Stimulated activated CD4-positive, alpha-beta T cell treated with anti-CD3 and anti-CD28 coated beads, Interleukin-15, amount 100 ng/mL, for 1 hour (primary cell): ENCODE results near the gene PARP8.
A peak's percentile ranks its signal among the peaks of the same experiment; 100 is the strongest.
"Not testable (repeated sequence)": the region's sequence is repeated elsewhere in the genome, so short reads cannot be mapped to it uniquely, and the experiment has no call there.

ENCODE experiments used
- DNase-seq, 2 donors: peaks; one replicate each; pipeline ENCODE4 v3.0.0-alpha.2; 2020; ENCODE audit warnings: low read depth in 1 of 2, low spot score in 1 of 2

Gene PARP8

DNA sequence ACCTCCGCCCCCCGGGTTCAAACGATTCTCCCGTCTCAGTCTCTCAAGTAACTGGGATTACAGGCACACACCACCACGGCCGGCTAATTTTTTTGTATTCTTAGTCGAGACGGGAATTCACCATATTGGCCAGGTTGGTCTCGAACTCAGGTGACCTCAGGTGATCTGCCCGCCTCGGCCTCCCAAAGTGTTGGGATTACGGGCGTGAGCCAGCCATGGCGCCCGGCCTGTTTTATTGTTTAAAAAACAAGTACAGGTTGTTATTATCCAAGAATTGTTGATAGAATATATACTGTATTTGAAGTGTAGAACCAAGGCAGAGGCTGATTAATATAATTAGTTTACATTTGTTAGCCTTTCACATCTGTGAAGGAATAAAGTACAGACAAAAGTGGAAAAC is 8.9 kb downstream of the PARP8 start:
- DNase-seq = no peak

DNA sequence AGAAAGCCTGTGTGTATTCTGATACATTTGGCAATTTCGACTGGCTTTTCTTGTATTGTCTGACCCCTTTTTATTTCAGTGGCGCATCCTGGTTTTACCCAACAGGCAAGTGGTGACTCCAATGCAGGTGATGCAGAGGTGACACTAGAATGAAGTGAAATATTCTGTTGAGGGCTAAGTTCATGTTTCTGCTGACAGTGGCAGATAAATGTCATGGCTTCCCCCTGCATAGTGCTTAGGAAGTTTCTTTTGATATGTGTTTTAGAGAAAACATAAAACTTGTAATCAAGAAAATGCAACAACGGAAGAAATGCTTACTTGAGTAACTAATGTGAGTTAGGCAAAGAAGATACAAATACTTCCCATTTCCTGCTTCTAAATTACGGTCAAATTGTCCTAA is 13.1 kb downstream of the PARP8 start:
- not testable (repeated sequence) for DNase-seq

DNA sequence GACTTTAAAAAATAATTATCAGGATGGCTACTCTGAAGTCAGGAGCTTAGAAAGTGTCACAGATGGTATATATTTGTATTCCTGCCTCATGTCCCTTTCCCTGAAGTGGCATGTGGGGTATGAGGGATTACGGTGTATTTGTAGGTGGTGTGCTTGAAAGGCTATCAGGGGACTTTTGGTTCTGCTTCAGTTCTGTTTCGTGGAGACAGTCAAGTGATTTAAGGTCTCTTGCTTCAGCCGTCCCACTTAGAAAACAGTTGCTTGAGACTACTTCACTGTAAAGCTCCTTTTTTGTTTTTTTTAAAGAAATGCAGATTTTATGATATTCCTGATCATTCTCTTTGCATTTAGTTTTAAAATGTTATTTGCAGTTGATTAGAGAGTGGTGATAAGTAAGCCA is 18.3 kb downstream of the PARP8 start:
- DNase-seq = no peak

DNA sequence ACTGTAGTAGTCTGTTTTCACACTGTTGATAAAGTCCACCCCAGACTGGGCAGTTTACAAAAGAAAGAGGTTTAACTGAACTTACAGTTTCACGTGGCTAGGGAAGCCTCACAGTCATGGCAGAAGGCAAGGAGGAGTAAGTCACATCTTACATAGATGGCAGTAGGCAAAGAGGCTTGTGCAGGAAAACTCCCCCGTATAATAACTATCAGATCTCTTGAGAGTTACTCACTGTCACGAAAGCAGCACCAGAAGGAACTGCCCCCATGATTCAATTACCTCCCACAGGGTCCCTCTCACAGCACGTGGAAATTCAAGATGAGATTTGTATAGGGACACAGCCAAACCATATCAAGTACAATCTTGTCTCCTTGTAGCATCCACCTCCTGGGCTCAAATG is 21.1 kb downstream of the PARP8 start:
- no peak for DNase-seq

DNA sequence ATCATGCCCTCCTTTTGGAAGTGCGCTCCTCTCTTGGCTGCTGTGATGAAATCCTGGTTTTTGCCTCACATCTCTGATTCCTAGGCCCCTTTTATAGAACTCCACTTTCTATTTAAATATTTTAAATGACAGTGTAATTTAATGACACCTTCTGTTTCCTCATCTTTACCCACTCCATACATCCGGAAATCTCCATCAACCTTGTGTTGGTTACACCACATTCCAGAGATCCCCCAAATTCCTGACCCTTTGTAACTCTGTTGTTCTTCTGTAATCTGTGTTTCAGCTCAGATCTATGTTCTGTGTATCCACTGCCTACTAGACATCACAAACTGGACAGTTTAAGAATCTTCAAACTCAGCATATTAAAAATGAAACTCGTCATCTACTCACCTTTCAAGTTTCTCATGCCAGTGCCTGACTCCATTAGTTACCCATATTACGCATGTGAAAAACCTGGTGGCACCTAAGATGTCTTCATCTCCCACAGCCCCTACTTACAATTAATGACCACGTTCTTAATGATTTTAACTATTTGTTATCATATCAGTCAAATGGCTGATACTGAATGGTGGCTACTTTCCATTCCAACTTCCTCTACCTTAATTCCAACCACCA is 25.1 kb downstream of the PARP8 start:
- DNase-seq = no peak

DNA sequence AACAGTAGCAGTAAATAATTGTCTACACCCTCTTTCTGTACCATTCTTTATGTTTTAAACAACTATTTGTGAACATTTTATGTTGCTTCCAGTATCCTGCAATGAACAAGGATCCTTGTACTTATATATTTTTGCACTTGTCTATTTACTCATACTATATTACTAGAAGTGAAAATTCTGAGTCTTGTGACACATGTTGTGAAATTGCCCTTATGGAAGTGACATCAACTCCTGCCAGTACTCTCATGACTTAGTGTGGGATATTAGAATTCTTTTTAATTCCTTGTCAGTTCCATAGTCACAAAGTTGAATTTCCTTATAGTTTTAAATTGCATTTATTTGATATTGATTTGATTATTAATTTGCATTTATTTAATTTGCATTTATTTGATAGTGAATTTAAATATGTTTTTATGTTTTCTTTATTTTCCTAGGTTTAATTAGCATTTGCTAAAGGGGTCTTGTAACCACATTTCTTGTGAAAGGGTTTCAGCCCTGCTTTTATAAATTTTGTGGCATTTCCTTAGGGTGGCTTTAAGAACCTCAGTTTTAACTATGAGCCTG is 27.7 kb downstream of the PARP8 start:
- no peak for DNase-seq

DNA sequence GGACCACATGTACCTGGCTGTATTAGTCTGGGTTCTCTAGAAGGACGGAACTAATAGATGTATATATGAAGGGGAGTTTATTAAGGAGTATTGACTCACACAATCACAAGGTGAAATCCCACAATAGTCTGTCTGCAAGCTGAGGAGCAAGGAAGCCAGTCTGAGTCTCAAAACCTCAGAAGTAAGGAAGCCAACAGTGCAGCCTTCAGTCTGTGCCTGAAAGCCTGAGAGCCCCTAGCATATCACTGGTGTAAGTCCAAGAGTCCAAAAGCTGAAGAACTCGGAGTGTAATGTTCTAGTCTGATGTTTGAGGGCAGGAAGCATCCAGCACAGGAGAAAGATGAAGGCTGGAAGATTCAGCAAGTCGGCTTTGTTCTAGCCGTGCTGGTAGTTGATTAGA is 28.2 kb downstream of the PARP8 start:
- DNase-seq = not testable (repeated sequence)

DNA sequence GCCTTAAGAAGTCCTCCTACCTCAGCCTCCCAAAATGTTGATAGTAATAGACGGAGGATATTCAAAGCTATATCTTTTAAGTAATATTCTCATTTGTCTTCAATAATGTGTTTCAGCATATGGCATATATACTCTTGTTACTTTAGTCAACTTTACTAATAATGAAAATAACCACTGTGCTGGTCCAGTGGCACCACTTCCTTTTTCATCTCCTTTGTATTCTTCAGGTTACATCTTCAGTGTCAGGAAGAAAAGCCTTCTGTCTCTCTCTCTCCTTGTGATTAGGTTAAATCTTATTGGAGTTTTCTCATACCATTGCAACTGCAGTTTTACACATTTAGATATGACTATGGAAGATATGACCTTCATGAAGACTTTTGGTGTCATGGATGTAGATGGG is 31.3 kb downstream of the PARP8 start:
- no peak for DNase-seq

DNA sequence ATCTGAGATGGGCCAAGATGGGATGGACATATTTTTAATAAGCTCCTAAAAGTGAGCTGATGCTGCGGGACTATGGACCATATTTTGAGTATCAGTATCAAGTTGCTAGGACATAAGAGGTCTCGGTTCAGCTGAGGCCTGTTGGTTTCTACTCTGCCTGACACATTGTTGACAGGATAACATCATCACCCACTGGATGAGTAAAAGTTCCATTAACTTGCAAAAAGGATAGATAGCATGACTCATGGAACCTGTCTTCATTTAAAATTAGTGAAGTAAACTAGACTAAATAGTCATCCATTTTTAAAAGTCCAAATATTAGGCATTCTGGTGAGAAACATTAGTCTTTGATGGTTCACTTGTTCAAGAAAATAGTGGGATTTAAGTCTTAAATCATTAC is 33.3 kb downstream of the PARP8 start:
- DNase-seq = no peak

DNA sequence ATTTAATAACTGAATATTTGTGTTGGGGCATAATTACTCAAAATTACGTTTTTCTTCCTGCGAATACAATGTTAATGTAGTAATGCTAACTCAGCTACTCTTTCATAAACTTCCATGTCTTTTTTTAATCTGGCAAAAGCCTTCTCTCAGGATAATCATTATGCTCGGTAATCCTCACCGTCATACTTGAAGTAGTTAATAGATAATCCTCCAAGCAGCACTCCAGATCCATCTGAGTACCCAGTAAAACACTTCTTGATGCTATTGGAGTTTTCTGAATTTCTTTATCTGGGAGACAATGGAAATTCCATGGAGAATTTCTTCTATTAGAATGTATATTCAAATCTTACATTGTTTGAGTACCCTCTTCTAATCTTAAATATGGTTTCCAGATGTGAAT is 34.3 kb downstream of the PARP8 start:
- no peak for DNase-seq

DNA sequence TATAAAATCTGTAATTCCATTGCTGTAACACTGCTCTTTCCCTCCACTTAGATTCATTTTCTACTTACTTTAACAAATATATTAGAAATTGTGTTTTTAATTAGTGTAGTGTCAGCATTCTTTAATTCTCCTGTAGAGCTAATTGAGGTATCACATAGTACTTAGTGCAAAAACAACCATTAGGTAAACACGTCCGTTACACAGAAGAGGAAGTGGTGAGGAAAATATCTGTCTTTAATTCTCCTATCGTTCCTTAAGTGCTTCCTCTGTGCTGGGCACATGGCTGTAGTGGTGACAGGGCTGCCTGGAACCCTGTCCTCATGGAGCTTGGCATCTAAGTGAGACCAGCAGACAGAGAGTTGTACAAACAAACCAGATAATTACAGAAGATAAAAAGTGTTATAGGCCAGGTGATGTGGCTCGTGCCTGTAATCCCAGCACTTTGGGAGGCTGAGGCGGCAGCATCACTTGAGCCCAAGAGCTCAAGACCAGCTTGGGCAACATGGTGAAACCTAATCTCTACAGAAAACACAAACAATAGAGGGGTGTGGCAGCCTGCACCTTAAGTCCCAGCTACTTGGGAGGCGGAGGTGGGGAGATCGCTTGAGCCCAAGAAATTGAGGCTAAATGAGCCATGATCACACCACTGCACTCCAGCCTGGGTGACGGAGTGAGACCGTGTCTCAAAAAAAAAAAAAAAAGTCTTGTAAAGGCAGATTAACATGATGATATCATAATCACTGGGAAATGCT is 36.4 kb downstream of the PARP8 start:
- DNase-seq = no peak

DNA sequence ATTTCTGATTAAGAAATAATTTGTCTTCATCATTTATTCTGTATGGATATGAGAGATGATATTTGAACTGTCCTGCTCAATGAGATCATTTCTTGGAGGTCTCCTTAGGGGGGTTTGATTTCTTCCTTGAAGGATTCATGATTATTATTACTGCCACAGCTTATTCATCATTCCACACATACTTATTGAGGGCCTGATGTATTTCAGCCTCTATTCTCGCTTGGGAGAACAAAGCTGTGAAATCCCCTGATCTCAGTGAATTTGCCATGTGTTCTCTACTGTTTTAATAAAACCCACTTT is 36.9 kb downstream of the PARP8 start:
- no peak for DNase-seq

DNA sequence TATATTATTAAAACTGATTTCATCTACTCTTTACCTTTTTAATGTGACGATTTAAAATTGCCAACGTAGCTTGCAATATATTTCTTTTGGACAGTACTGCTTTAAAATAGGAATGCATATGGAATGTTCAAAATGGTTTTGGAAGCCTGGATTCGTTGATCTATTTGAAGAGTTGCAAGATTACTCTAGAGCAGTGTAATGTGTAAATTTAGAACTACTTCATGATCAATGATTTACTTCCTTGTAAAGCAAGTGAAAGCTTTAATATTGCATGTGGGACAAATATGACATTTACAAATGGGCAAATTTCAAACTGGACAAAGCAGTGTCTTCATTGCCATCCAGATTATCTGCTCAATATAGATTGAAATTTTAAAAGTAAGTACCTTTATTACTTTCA is 38.3 kb downstream of the PARP8 start:
- no peak for DNase-seq

DNA sequence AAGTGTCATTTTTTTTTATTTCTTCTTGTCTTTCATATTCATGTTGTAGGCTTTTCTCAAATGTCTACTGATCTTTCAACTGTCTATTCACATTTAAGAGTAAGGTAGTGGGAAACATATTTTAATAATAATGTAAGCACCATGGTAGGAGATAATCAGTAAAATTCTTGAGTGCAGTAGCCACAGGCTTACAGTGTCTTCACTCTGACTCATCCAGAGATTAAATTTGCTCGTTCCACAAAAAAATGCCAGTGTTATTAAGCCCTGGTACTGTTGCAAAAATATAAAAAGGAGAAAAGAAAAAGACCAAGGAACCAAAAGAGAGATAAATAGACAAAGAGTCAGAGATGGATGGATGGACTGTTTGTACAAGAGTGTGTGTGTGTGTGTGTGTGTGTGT is 43.0 kb downstream of the PARP8 start:
- no peak for DNase-seq

DNA sequence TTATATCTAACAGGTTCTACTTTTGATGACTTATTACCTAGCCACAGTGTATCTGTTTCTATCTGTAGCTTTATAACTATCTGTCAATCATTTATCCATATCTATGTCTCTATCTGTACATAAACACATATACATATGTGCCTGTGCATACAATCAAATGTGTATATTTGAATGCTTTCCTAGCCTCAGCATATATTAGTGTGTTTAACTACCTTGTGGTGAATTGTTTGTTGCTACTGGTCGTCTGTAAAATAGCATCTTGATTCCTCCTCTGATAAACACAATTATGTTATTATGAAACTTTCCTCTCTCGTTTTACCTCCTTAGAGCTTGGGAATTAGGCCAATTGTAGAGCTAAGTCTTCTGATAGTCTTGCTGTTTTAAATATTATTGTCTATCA is 44.4 kb downstream of the PARP8 start:
- DNase-seq = no peak

DNA sequence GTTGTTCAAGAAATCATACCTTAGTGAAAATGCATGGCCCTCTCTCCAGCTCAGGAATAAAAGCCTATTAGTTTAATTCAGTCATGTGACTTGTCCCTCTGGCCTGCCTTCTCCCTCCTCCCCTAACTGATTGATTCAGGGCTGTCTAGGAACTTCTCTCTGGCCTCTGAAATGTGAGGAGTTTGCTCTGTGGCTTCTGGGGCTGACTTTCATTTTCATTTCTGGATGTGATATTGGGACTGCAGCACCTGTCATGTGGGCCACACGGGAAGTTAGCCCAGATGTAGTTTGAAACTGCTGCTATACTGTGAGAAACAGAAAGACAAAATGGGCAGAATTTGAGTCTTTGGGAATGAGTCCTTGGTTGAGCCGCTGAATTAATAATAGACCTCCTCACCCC is 44.8 kb downstream of the PARP8 start:
- peak; percentile 6 to 21 for DNase-seq

DNA sequence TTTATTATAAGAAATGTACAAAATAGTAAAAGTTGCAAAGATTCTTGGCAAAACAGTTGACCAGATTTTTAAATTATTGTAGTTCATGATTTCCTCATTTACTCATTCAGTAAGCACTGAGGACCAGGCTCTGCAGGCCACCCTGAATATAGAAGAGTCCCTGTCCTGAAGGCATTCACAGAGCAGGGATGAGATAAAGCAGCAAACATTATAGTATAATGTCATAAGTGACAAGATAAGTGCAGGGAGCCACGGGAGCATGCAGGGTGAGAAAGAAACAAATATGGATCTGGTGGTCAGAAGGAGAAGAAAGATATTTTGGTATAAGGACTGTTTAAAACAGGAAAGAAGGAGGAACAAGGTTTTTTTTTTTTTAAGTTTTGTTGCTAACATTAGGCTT is 46.0 kb downstream of the PARP8 start:
- DNase-seq = no peak

DNA sequence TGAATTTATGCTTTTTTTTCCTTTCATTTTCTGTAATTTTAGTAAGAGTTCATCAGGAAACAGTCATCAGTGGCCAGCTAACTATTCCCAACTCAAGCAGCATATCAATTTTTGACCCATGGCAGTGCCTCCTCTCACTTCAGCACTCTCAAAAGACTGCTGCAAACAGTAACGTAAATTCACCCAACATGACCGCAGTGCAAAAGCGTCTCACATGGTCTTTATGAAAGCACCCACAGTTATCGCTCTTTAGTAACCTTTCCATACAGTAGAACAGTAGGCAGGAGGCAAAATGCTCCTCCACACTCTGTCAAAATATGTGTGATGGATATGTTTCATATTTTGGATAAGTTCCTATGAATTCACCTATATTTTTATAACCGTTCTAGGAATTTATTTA is 48.6 kb downstream of the PARP8 start:
- DNase-seq = no peak

DNA sequence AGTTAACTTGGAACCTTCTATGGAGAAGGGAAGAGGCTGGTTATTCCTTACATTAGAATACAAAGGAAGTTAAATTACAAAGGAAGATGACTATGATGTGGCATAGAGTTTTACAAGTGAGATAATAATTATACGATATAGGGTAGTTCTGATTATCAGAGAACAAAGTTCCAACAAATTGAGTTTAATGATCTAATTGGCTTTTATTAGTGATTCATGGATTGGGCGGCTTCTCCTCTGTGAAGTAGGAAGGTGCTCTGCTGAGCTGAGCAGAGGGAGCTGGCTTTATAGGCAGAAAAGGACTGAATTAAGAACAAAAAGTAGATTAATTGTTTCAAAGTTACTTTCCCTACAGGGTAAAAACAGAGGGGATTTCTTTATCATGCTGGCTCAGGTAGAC is 49.7 kb downstream of the PARP8 start:
- no peak for DNase-seq

DNA sequence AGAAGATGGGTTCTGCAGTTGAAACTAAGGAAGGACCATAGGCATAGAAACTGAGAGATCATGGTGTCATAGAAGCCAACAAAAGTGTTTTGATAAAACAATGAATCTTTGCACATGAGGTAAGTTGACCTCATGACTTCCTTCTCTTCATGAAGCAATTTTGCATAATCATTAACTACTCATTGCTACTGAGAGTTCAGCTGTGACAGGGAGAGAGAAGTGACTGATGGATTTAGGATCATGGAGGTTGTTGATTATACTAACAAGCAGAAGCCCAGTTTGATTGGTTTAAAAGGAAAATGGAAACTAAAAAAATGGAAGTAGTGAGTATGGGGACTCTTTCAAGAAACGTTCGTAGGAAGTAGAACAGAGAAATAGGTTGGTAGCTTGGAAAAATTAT is 51.2 kb downstream of the PARP8 start:
- no peak for DNase-seq

DNA sequence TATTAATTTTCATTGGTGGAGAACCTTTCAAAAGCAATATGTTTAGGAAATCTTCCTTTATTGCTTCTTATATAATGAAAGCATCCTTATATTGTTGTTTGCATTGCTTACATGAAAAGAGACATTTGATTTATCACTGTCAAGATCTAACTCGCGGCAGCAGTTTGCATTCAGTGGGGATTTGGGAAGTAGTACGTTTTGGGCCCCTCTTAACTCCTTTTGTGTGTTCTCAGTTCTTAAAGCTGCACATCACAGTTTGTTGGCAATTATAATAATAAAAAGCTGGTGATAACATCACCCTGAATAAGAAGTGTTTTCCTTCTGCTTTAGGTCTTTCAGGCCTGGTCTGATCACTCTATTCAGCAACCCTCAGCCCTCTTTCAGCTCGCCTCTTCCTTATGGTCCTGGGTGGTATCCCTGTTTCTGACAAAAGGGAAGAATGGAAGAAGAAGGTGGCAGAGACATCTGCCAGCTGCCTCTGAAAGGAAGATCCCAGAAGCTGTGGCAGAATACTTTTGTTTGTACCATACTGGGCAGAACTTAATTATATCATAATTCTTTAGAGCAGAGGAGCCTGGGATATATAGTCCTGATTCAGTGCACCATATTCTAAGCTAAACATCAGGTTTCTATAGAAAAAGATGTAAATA is 53.7 kb downstream of the PARP8 start:
- no peak for DNase-seq

DNA sequence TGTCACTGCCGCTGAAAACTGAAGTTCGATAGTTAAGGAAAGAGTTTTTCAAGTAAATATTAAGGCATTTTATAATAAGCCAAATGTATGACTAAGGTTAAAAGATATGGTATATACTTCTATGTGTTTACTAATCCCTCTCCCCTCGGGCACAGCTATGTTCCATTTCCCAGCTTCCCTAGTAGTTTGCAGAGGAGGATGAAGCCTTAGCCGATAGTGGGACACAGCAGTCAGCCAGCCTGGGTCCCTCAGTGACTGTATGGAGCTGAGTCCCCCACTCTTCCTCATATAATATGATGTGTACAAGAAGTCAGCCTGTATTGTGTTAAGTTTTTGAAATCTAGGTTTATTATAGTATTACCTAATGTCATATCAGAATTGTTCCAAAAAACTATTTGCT is 55.8 kb downstream of the PARP8 start:
- no peak for DNase-seq

DNA sequence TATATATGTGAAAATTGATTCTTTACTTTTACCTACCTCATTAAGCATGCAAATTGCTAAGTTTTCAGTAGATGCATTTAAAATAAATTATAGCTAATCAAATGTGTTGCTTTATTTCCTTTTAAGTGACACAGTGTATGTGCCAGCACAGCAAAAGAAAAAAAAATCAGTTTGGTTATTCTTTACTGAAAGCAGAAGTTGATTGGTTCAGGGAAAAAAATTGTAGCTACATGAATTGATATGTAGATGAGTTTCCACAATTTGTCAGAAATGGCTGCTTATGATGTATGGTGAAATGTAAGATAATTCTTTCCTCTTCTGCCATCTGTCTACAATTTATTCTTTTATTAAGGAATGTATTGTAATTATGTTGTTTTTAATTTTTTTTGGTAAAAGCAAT is 57.8 kb downstream of the PARP8 start:
- DNase-seq = no peak
